GM23338 (cell line): Measurements from ENCODE around the gene USP6NL. TPM values are rescaled to one million over a fixed set of nuclear protein-coding genes. Genes with fewer than 3 reads are reported as not detected.

Experiments used
- ATAC-seq: fragments of 200-7000 bp; cut with Tn5 transposase; 3 replicates; pipeline ENCODE4 v1.9.1; 2020
- DNase-seq: peaks from one replicate; pipeline ENCODE4 v3.0.0-alpha.2; 2015; ENCODE audit warnings: low spot score
- H2AFZ ChIP-seq: fragments of 200-600 bp; sonication (generic); 2 replicates; pipeline ENCODE4 v1.8.0; 2016; ENCODE audit warnings: antibody characterized with exemption, mild to moderate bottlenecking, moderate library complexity
- H3F3A ChIP-seq: fragments of 200-600 bp; sonication (generic); replicated peaks from 2 replicates; pipeline ENCODE4 v1.8.0; 2017; ENCODE audit warnings: antibody characterized with exemption, mixed run types, low read depth
- H3K27ac ChIP-seq: fragments of 200-600 bp; sonication (generic); 2 replicates; pipeline ENCODE4 v1.6.1; 2016; ENCODE audit warnings: low read depth
- H3K27me3 ChIP-seq: fragments of 200-600 bp; sonication (generic); 2 replicates; pipeline ENCODE4 v1.8.0; 2016; ENCODE audit warnings: mild to moderate bottlenecking, mixed run types, moderate library complexity; ENCODE audit not compliant: insufficient read depth
- H3K36me3 ChIP-seq: fragments of 200-600 bp; sonication (generic); 2 replicates; pipeline ENCODE4 v1.8.0; 2016; ENCODE audit warnings: mild to moderate bottlenecking; ENCODE audit not compliant: insufficient read depth
- H3K4me1 ChIP-seq: fragments of 200-600 bp; sonication (generic); 2 replicates; pipeline ENCODE4 v1.8.0; 2016; ENCODE audit warnings: mild to moderate bottlenecking, moderate library complexity; ENCODE audit not compliant: insufficient read depth
- H3K4me2 ChIP-seq: fragments of 200-600 bp; sonication (generic); 2 replicates; pipeline ENCODE4 v1.7.1; 2017; ENCODE audit warnings: mixed run types
- H3K4me3 ChIP-seq: fragments of 200-600 bp; sonication (generic); 2 replicates; pipeline ENCODE4 v1.6.1; 2016; ENCODE audit warnings: mixed run types
- H3K79me2 ChIP-seq: fragments of 200-600 bp; sonication (generic); replicated peaks from 2 replicates; pipeline ENCODE4 v1.8.0; 2017; ENCODE audit warnings: mild to moderate bottlenecking; ENCODE audit not compliant: insufficient read depth
- H3K9me2 ChIP-seq: fragments of 200-600 bp; sonication (generic); 2 replicates; pipeline ENCODE4 v1.8.0; 2017; ENCODE audit not compliant: insufficient read depth
- H4K20me1 ChIP-seq: fragments of 200-600 bp; sonication (generic); replicated peaks from 2 replicates; pipeline ENCODE4 v1.8.0; 2017; ENCODE audit warnings: mild to moderate bottlenecking; ENCODE audit not compliant: insufficient read depth
- H3K27ac Mint-ChIP-seq: 2 replicates; pipeline ENCODE4 v1.8.0; 2020; ENCODE audit warnings: inconsistent platforms, mild to moderate bottlenecking, moderate library complexity, mixed read lengths
- H3K27me3 Mint-ChIP-seq: 3 replicates; pipeline ENCODE4 v1.8.0; 2022; ENCODE audit warnings: low read depth, mild to moderate bottlenecking, moderate library complexity, mixed read lengths, inconsistent platforms; ENCODE audit not compliant: insufficient read depth, poor library complexity
- H3K36me3 Mint-ChIP-seq: 3 replicates; pipeline ENCODE4 v1.8.0; 2021; ENCODE audit warnings: low read depth, mild to moderate bottlenecking, inconsistent platforms, moderate library complexity, mixed read lengths
- H3K4me1 Mint-ChIP-seq: 3 replicates; pipeline ENCODE4 v1.8.0; 2020; ENCODE audit warnings: mild to moderate bottlenecking, inconsistent platforms, mixed read lengths
- H3K4me3 Mint-ChIP-seq: 3 replicates; pipeline ENCODE4 v1.8.0; 2021; ENCODE audit warnings: moderate library complexity, mild to moderate bottlenecking, inconsistent platforms, mixed read lengths
- H3K9me3 Mint-ChIP-seq: 3 replicates; pipeline ENCODE4 v1.8.0; 2020; ENCODE audit warnings: moderate library complexity, mild to moderate bottlenecking, inconsistent platforms, mixed read lengths
- CREB1 ChIP-seq: fragments of 250-450 bp; sonication (Bioruptor Pico); IDR thresholded peaks from 2 replicates; pipeline ENCODE4 v1.5.0; 2020; ENCODE audit warnings: low read depth, mild to moderate bottlenecking, moderate library complexity
- EZH2 ChIP-seq: fragments of 200-600 bp; sonication (generic); IDR thresholded peaks from one replicate; pipeline ENCODE4 v1.8.0; 2017; ENCODE audit warnings: antibody characterized with exemption, mild to moderate bottlenecking, low read depth; ENCODE audit not compliant: unreplicated experiment
- EZH2phosphoT487 ChIP-seq: fragments of 200-600 bp; sonication (generic); IDR thresholded peaks from one replicate; pipeline ENCODE4 v1.8.1; 2018; ENCODE audit warnings: antibody characterized with exemption; ENCODE audit not compliant: unreplicated experiment
- NANOG ChIP-seq: IDR thresholded peaks from 2 replicates; pipeline ENCODE4 v1.6.1; 2016; ENCODE audit warnings: antibody characterized with exemption, borderline replicate concordance
- POLR2AphosphoS5 ChIP-seq: IDR thresholded peaks from 2 replicates; pipeline ENCODE4 v1.6.1; 2016; ENCODE audit warnings: antibody characterized with exemption, low read depth
- STAT1 ChIP-seq: IDR thresholded peaks from one replicate; pipeline ENCODE4 v1.6.1; 2016; ENCODE audit warnings: antibody characterized with exemption; ENCODE audit not compliant: unreplicated experiment
- ZNF114 ChIP-seq: fragments of 250-450 bp; sonication (Bioruptor Pico); IDR thresholded peaks from 2 replicates; pipeline ENCODE4 v1.5.0; 2020; ENCODE audit warnings: mild to moderate bottlenecking, moderate library complexity
- polyA plus RNA-seq: library from polyadenylated mRNA; unstranded; fragments of >200 nt; fragmentation: Nextera tagmentation; extraction: Ambion mirVana; gene quantifications from 2 replicates; pipeline ENCODE4 v1.2.1, GENCODE V29; 2016
- total RNA-seq: library from RNA; depleted of rRNA; stranded (reverse); fragments of >200 nt; shearing (Covaris generic); gene quantifications from 2 replicates; pipeline ENCODE4 v1.2.3, GENCODE V29; 2014
- TF ChIP-seq, protein P1 (sequence below), 2 experiments: fragments of 200-600 bp in 1 of 2; sonication (generic) in 1 of 2; conservative IDR thresholded peaks; 2 replicates each; pipeline versions ENCODE4 v1.5.1 to v1.6.1; 2016 to 2017; ENCODE audit warnings: antibody characterized with exemption in 2 of 2, low read depth in 2 of 2, mild to moderate bottlenecking in 2 of 2, moderate library complexity in 1 of 2
- TF ChIP-seq, protein P2 (sequence below): fragments of 250-450 bp; sonication (Bioruptor Pico); IDR thresholded peaks from 2 replicates; pipeline ENCODE4 v1.5.0; 2020; ENCODE audit warnings: mild to moderate bottlenecking, moderate library complexity
- TF ChIP-seq, protein P3 (sequence below): IDR thresholded peaks from 2 replicates; pipeline ENCODE4 v1.6.1; 2016; ENCODE audit warnings: antibody characterized with exemption

USP6NL gene
- total and polyA plus RNA-seq, 2 experiments from 2014 or later: 8.1 to 29.7 TPM

DNA sequence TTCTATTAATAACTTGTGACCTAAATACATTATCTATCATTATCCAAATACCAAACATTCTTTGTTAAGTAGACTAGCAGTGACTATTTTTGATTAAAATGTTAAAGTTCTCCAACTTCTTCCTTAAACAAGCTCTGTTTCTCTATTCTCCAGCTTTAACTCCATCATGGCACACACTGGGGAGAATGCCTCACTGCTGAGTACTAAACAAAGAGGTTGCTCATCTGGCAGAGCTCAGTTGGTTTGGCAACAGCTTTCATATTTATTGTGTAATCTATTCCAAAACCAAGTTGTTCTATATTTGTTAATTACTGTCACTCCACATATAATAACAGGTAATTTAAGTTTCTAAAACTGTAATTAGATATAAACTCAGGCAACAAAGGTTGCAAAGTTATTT is 89.6 kb downstream of the USP6NL start:
- H3K9me3 Mint-ChIP-seq: no peaks in the 10 kb centered on the region
- DNase-seq (no peak), ATAC-seq (no peak)
- Histone ChIP-seq H3K79me2 (no peaks in the 10 kb centered on the region), H3K36me3 (no peaks in the 10 kb centered on the region; the same call in 1 of the 2 replicates), H3K4me3 (no peak overlapping the region), H3K4me2 (no peak overlapping the region), H3F3A (no peaks in the 10 kb centered on the region), H3K9me2 (no peaks in the 10 kb centered on the region), H3K27me3 (no peaks in the 10 kb centered on the region), H3K4me1 (0 out of 2 replicates have a peak, but pooled peaks cover 6% of the 10 kb centered on the region), H4K20me1 (no peaks in the 10 kb centered on the region; the same call in 1 of the 2 replicates), H2AFZ (no peak overlapping the region), H3K27ac (no peak overlapping the region)
- H3K27ac Mint-ChIP-seq: no peak overlapping the region
- H3K36me3 Mint-ChIP-seq: peaks cover 1% of the 10 kb centered on the region; the same call in 2 of the 3 replicates
- no peak overlapping the region for H3K4me3 Mint-ChIP-seq
- H3K4me1 Mint-ChIP-seq: peaks cover 4% of the 10 kb centered on the region; the same call in 2 of the 3 replicates
- no peak for TF ChIP-seq NANOG
- no peak for TF ChIP-seq ZNF114 (CRISPR knock-in tag)
- no peak for TF ChIP-seq EZH2
- no peak for TF ChIP-seq EZH2phosphoT487
- no peak for TF ChIP-seq POLR2AphosphoS5
- TF ChIP-seq, protein P1, sequence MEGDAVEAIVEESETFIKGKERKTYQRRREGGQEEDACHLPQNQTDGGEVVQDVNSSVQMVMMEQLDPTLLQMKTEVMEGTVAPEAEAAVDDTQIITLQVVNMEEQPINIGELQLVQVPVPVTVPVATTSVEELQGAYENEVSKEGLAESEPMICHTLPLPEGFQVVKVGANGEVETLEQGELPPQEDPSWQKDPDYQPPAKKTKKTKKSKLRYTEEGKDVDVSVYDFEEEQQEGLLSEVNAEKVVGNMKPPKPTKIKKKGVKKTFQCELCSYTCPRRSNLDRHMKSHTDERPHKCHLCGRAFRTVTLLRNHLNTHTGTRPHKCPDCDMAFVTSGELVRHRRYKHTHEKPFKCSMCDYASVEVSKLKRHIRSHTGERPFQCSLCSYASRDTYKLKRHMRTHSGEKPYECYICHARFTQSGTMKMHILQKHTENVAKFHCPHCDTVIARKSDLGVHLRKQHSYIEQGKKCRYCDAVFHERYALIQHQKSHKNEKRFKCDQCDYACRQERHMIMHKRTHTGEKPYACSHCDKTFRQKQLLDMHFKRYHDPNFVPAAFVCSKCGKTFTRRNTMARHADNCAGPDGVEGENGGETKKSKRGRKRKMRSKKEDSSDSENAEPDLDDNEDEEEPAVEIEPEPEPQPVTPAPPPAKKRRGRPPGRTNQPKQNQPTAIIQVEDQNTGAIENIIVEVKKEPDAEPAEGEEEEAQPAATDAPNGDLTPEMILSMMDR (conservative IDR thresholded peaks at IDR 0.05; ENCODE audit: low read depth in 2 of 2): no peak
- no peaks in the 10 kb centered on the region for H3K27me3 Mint-ChIP-seq

DNA sequence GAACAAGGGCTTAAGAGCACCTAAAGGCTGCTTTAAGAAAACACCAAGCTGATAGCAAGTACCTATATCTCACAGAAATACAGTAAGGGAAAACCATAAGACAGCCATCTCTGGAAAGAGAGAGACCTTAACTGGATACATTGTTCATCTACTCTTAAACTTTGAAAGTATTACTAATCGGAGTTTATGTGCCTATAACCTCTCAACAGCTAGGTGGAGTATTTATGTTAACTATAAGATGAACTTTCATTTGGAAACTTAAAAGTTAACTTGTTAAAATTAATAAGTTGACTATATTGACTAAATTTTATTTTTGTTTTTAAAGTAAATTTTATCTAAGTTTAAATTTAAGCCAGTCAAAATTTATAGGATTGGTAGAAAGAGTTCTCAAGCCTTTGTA is 90.6 kb downstream of the USP6NL start:
- peaks cover 6% of the 10 kb centered on the region; the same call in 2 of the 3 replicates for H3K4me1 Mint-ChIP-seq
- Histone ChIP-seq H3K36me3 (no peaks in the 10 kb centered on the region; the same call in 1 of the 2 replicates), H3K4me1 (0 out of 2 replicates have a peak, but pooled peaks cover 6% of the 10 kb centered on the region), H3K9me2 (no peaks in the 10 kb centered on the region), H3F3A (no peaks in the 10 kb centered on the region), H3K27ac (no peak overlapping the region), H4K20me1 (peaks cover 3% of the 10 kb centered on the region; the same call in 1 of the 2 replicates), H3K4me3 (no peak overlapping the region), H3K4me2 (no peak overlapping the region), H2AFZ (no peak overlapping the region), H3K27me3 (no peaks in the 10 kb centered on the region), H3K79me2 (no peaks in the 10 kb centered on the region)
- H3K27me3 Mint-ChIP-seq: no peaks in the 10 kb centered on the region
- ATAC-seq (no peak), DNase-seq (no peak)
- H3K9me3 Mint-ChIP-seq: no peaks in the 10 kb centered on the region
- H3K27ac Mint-ChIP-seq: no peak overlapping the region
- H3K4me3 Mint-ChIP-seq: no peak overlapping the region
- H3K36me3 Mint-ChIP-seq: no peaks in the 10 kb centered on the region
- TF ChIP-seq, protein P1 (conservative IDR thresholded peaks at IDR 0.05; ENCODE audit: low read depth in 2 of 2): no peak
- no peak for TF ChIP-seq STAT1
- no peak for TF ChIP-seq POLR2AphosphoS5
- TF ChIP-seq, protein P2, sequence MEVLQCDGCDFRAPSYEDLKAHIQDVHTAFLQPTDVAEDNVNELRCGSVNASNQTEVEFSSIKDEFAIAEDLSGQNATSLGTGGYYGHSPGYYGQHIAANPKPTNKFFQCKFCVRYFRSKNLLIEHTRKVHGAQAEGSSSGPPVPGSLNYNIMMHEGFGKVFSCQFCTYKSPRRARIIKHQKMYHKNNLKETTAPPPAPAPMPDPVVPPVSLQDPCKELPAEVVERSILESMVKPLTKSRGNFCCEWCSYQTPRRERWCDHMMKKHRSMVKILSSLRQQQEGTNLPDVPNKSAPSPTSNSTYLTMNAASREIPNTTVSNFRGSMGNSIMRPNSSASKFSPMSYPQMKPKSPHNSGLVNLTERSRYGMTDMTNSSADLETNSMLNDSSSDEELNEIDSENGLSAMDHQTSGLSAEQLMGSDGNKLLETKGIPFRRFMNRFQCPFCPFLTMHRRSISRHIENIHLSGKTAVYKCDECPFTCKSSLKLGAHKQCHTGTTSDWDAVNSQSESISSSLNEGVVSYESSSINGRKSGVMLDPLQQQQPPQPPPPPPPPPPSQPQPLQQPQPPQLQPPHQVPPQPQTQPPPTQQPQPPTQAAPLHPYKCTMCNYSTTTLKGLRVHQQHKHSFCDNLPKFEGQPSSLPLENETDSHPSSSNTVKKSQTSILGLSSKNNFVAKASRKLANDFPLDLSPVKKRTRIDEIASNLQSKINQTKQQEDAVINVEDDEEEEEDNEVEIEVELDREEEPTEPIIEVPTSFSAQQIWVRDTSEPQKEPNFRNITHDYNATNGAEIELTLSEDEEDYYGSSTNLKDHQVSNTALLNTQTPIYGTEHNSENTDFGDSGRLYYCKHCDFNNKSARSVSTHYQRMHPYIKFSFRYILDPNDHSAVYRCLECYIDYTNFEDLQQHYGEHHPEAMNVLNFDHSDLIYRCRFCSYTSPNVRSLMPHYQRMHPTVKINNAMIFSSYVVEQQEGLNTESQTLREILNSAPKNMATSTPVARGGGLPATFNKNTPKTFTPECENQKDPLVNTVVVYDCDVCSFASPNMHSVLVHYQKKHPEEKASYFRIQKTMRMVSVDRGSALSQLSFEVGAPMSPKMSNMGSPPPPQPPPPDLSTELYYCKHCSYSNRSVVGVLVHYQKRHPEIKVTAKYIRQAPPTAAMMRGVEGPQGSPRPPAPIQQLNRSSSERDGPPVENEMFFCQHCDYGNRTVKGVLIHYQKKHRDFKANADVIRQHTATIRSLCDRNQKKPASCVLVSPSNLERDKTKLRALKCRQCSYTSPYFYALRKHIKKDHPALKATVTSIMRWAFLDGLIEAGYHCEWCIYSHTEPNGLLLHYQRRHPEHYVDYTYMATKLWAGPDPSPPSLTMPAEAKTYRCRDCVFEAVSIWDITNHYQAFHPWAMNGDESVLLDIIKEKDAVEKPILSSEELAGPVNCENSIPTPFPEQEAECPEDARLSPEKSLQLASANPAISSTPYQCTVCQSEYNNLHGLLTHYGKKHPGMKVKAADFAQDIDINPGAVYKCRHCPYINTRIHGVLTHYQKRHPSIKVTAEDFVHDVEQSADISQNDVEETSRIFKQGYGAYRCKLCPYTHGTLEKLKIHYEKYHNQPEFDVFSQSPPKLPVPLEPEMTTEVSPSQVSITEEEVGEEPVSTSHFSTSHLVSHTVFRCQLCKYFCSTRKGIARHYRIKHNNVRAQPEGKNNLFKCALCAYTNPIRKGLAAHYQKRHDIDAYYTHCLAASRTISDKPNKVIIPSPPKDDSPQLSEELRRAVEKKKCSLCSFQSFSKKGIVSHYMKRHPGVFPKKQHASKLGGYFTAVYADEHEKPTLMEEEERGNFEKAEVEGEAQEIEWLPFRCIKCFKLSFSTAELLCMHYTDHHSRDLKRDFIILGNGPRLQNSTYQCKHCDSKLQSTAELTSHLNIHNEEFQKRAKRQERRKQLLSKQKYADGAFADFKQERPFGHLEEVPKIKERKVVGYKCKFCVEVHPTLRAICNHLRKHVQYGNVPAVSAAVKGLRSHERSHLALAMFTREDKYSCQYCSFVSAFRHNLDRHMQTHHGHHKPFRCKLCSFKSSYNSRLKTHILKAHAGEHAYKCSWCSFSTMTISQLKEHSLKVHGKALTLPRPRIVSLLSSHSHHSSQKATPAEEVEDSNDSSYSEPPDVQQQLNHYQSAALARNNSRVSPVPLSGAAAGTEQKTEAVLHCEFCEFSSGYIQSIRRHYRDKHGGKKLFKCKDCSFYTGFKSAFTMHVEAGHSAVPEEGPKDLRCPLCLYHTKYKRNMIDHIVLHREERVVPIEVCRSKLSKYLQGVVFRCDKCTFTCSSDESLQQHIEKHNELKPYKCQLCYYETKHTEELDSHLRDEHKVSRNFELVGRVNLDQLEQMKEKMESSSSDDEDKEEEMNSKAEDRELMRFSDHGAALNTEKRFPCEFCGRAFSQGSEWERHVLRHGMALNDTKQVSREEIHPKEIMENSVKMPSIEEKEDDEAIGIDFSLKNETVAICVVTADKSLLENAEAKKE (CRISPR knock-in tag): no peak
- no peak for TF ChIP-seq ZNF114 (CRISPR knock-in tag)
- no peak for TF ChIP-seq CREB1
- TF ChIP-seq NANOG: no peak
- TF ChIP-seq, protein P3, sequence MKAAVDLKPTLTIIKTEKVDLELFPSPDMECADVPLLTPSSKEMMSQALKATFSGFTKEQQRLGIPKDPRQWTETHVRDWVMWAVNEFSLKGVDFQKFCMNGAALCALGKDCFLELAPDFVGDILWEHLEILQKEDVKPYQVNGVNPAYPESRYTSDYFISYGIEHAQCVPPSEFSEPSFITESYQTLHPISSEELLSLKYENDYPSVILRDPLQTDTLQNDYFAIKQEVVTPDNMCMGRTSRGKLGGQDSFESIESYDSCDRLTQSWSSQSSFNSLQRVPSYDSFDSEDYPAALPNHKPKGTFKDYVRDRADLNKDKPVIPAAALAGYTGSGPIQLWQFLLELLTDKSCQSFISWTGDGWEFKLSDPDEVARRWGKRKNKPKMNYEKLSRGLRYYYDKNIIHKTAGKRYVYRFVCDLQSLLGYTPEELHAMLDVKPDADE: no peak
- no peak for TF ChIP-seq EZH2phosphoT487
